Ishikawa (cell line): Measurements from ENCODE around the gene C1orf210.

Experiments
- CEBPB ChIP-seq: IDR thresholded peaks from 2 replicates; pipeline ENCODE4 v1.6.1; 2012
- CREB1 ChIP-seq: IDR thresholded peaks from 2 replicates; pipeline ENCODE4 v1.6.1; 2012; ENCODE audit warnings: low read depth
- EGR1 ChIP-seq: IDR thresholded peaks from 2 replicates; pipeline ENCODE4 v1.6.1; 2012
- EP300 ChIP-seq: IDR thresholded peaks from 2 replicates; pipeline ENCODE4 v1.6.1; 2012; ENCODE audit warnings: borderline replicate concordance
- FOXM1 ChIP-seq: IDR thresholded peaks from 2 replicates; pipeline ENCODE4 v1.6.1; 2012; ENCODE audit warnings: low read depth, borderline replicate concordance
- MAX ChIP-seq: IDR thresholded peaks from 2 replicates; pipeline ENCODE4 v1.6.1; 2012
- NFIC ChIP-seq: IDR thresholded peaks from 2 replicates; pipeline ENCODE4 v1.6.1; 2012
- RAD21 ChIP-seq: IDR thresholded peaks from 2 replicates; pipeline ENCODE4 v1.6.1; 2012; ENCODE audit warnings: low read depth
- REST ChIP-seq: IDR thresholded peaks from 2 replicates; pipeline ENCODE4 v1.6.1; 2012; ENCODE audit warnings: low read depth, mild to moderate bottlenecking
- TAF1 ChIP-seq: IDR thresholded peaks from 2 replicates; pipeline ENCODE4 v1.6.1; 2012; ENCODE audit warnings: low read depth, mild to moderate bottlenecking
- TCF12 ChIP-seq: IDR thresholded peaks from 2 replicates; pipeline ENCODE4 v1.6.1; 2012; ENCODE audit warnings: low read depth
- TEAD4 ChIP-seq: IDR thresholded peaks from 2 replicates; pipeline ENCODE4 v1.6.1; 2012
- USF1 ChIP-seq: IDR thresholded peaks from 2 replicates; pipeline ENCODE4 v1.6.1; 2012
- YY1 ChIP-seq: IDR thresholded peaks from 2 replicates; pipeline ENCODE4 v1.6.1; 2012; ENCODE audit warnings: low read depth
- ZBTB7A ChIP-seq: IDR thresholded peaks from 2 replicates; pipeline ENCODE4 v1.6.1; 2012; ENCODE audit warnings: low read depth

The C1orf210 gene

GRCh38 chr1:43252225-43252624, 33.2 kb downstream of the C1orf210 start:
- no peak for TF ChIP-seq EGR1
- TF ChIP-seq TEAD4 = no peak
- no peak for TF ChIP-seq USF1
- no peak for TF ChIP-seq ZBTB7A
- no peak for TF ChIP-seq EP300
- no peak for TF ChIP-seq TAF1
- no peak for TF ChIP-seq YY1
- TF ChIP-seq MAX = no peak
- TF ChIP-seq NFIC = no peak
- TF ChIP-seq FOXM1 = no peak
- TF ChIP-seq CEBPB = no peak
- no peak for TF ChIP-seq REST
- TF ChIP-seq TCF12 = no peak
- no peak for TF ChIP-seq CREB1
- TF ChIP-seq RAD21 = no peak

GRCh38 chr1:43251024-43251423, 34.4 kb downstream of the C1orf210 start:
- TF ChIP-seq TEAD4 (no peak), MAX (no peak), CEBPB (no peak)

GRCh38 chr1:43250351-43250761, 35.0 kb downstream of the C1orf210 start:
- TF ChIP-seq NFIC (no peak), EP300 (no peak), RAD21 (no peak), YY1 (no peak), MAX (no peak), USF1 (no peak), TCF12 (no peak), TAF1 (no peak), EGR1 (no peak), ZBTB7A (no peak), FOXM1 (no peak), REST (no peak), CEBPB (no peak), CREB1 (no peak), TEAD4 (no peak)

GRCh38 chr1:43247256-43247921, 38.0 kb downstream of the C1orf210 start:
- TF ChIP-seq USF1 (no peak), ZBTB7A (no peak), CEBPB (no peak), EP300 (no peak), TEAD4 (no peak), TAF1 (no peak), NFIC (no peak), REST (no peak), CREB1 (no peak), EGR1 (no peak), MAX (no peak), FOXM1 (no peak), YY1 (no peak), RAD21 (no peak), TCF12 (no peak)
